ENCODE measurements around the gene ZNF646.
"Not testable (repeated sequence)": the region's sequence is repeated elsewhere in the genome, so short reads cannot be mapped to it uniquely, and the experiment has no call there.

The ZNF646 gene

GRCh38 chr16:31094424-31095120 is 20.4 kb downstream of the ZNF646 start, which contains the start of gene VKORC1:
TSS of gene VKORC1 (minus strand) at chr16:31094797. CDS start at chr16:31094729, 68 bp downstream.
- Histone ChIP-seq H3K79me2 (ENCODE audit: control insufficient read depth, insufficient read depth, low read length, unreplicated experiment) (peaks cover 38% of the 10 kb centered on the region), H2AFZ (ENCODE audit: low read length, unreplicated experiment) (peak within 1 kb of the TSS; percentile 81), H3K4me1 (ENCODE audit: control insufficient read depth, insufficient read depth, low read length, unreplicated experiment) (peaks cover 10% of the 10 kb centered on the region), H3K4me3 (ENCODE audit: low read depth, low read length) (peak within 1 kb of the TSS; percentile 93), H3K36me3 (ENCODE audit: insufficient read depth, low read length) (no peaks in the 10 kb centered on the region), H3K27ac (ENCODE audit: low read depth, low read length) (peak within 1 kb of the TSS; percentile 25), H3K27me3 (ENCODE audit: insufficient read depth, low read length) (no peaks in the 10 kb centered on the region)

- Histone ChIP-seq H3K36me3 (ENCODE audit: insufficient read depth, low read length) (no peaks in the 10 kb centered on the region), H3K79me2 (ENCODE audit: control insufficient read depth, insufficient read depth, low read length, unreplicated experiment) (no peaks in the 10 kb centered on the region), H2AFZ (ENCODE audit: low read length, unreplicated experiment) (peak overlapping the region; percentile 63), H3K4me1 (ENCODE audit: control insufficient read depth, insufficient read depth, low read length, unreplicated experiment) (peaks cover 7% of the 10 kb centered on the region), H3K27me3 (ENCODE audit: insufficient read depth, low read length) (no peaks in the 10 kb centered on the region), H3K4me3 (ENCODE audit: low read depth, low read length) (no peak overlapping the region), H3K27ac (ENCODE audit: low read depth, low read length) (peak overlapping the region; percentile 60)
These were observed 25.8 kb downstream of the ZNF646 start for GRCh38 chr16:31099860-31100638.

DNA sequence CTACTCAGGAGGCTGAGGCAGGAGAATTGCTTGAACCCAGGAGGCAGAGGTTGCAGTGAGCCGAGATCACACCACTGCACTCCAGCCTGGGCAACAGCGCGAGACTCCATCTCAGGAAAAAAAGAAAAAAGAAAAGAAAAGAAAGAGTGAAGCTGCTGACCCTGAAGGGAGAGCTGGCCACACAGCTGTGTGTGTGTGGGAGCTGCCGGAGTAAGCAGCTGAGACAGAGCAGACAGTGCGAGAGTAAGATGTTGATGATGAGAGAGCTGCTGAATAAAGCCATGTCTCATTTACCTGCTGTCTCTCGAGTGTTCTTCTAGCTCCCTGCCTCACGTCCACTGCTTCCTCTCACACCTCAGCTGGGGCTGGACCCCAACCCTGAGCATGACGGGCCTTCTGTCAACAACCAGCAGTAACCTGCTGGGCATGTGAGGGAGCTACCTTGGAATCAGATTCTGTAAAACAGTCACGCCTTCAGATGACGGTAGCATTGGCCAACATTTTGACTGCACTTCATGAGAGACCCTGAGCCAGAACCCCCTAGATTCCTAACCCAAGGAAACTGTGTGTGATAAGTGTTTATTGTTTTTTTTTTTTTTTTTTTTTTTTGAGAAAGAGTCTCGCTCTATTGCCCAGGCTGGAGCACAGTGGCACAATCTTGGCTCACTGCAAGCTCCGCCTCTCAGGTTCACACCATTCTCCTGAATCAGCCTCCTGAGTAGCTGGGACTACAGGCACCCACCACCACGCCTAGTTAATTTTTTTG is 26.8 kb downstream of the ZNF646 start:
- H3K27ac ChIP-seq (ENCODE audit: low read depth, low read length); H2AFZ ChIP-seq (ENCODE audit: low read length, unreplicated experiment): not testable (repeated sequence)

DNA sequence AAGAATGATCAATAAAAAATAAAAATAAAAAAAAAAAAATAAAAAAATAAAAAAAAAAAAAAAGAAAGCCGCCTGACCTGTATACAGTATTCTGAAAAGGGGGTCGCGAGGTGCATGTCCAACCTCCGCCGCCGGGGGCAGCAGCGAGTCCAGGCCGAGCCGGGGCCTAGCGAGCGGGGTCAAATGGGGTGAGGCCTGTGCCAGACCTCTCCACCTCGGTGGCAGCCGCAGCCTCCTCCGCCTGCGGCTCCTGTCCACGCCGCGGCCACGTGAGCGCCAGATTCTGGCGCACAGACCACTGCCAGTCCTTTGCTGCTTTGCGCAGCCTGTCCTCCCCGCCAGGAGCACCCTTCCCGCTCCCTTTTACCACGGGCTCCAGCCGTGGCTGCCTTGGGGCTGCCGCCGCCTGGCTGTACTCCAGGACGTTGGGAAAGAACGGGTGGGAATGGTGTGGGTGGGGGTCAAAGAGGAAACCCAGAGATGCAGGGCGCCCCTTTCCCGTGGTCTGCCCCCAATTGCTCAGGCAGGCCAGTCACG is 31.5 kb downstream of the ZNF646 start:
- H3K27ac ChIP-seq (ENCODE audit: low read depth, low read length) = peak overlapping the region; percentile 24; the same call in 1 of the 2 replicates
- peaks cover 16% of the 10 kb centered on the region for H3K79me2 ChIP-seq (ENCODE audit: control insufficient read depth, insufficient read depth, low read length, unreplicated experiment)
- 0 out of 2 replicates have a peak overlapping the region, but pooled peaks have one; percentile 5 for H3K4me3 ChIP-seq (ENCODE audit: low read depth, low read length)
- H3K36me3 ChIP-seq (ENCODE audit: insufficient read depth, low read length) = peaks cover 8% of the 10 kb centered on the region; the same call in 1 of the 2 replicates
- no peaks in the 10 kb centered on the region for H3K27me3 ChIP-seq (ENCODE audit: insufficient read depth, low read length)
- H2AFZ ChIP-seq (ENCODE audit: low read length, unreplicated experiment) = peak overlapping the region; percentile 79
- H3K4me1 ChIP-seq (ENCODE audit: control insufficient read depth, insufficient read depth, low read length, unreplicated experiment) = peaks cover 9% of the 10 kb centered on the region

More for the DNA sequence above, 26.8 kb downstream of the ZNF646 start:
- not testable (repeated sequence) for H3K79me2 ChIP-seq (ENCODE audit: control insufficient read depth, insufficient read depth, low read length, unreplicated experiment); H3K36me3 ChIP-seq (ENCODE audit: insufficient read depth, low read length); H3K4me3 ChIP-seq (ENCODE audit: low read depth, low read length); H3K27me3 ChIP-seq (ENCODE audit: insufficient read depth, low read length)
- peaks cover 10% of the 10 kb centered on the region for H3K4me1 ChIP-seq (ENCODE audit: control insufficient read depth, insufficient read depth, low read length, unreplicated experiment)

- Histone ChIP-seq H3K27me3 (ENCODE audit: insufficient read depth, low read length) (no peaks in the 10 kb centered on the region), H3K79me2 (ENCODE audit: control insufficient read depth, insufficient read depth, low read length, unreplicated experiment) (peaks cover 19% of the 10 kb centered on the region), H2AFZ (ENCODE audit: low read length, unreplicated experiment) (no peak overlapping the region), H3K36me3 (ENCODE audit: insufficient read depth, low read length) (peaks cover 19% of the 10 kb centered on the region; the same call in 1 of the 2 replicates), H3K4me3 (ENCODE audit: low read depth, low read length) (no peak overlapping the region), H3K4me1 (ENCODE audit: control insufficient read depth, insufficient read depth, low read length, unreplicated experiment) (peaks cover 9% of the 10 kb centered on the region), H3K27ac (ENCODE audit: low read depth, low read length) (no peak overlapping the region)
These were observed 32.6 kb downstream of the ZNF646 start for GRCh38 chr16:31106509-31107464.

DNA sequence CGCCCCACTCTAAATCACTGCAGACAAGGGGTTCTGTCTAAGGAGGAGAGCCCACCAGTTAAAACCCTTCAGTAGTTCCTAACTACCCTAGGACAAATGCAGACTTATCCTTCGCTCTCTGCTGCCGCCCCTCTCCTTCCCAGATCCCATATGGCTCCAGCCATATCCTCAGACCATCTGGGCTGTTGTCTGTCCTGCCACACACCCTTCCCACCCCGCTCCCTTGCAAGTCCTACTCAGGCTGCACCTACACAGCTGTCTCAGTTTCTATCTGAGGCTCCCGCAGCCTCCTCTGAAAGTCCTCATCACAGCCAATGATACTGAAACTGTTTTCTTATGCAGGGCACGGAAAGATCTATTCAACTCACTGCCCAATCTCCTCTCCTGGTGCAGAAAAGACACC is 33.2 kb downstream of the ZNF646 start:
- H3K36me3 ChIP-seq (ENCODE audit: insufficient read depth, low read length) = peaks cover 19% of the 10 kb centered on the region; the same call in 1 of the 2 replicates
- H3K4me1 ChIP-seq (ENCODE audit: control insufficient read depth, insufficient read depth, low read length, unreplicated experiment) = peaks cover 9% of the 10 kb centered on the region
- peaks cover 19% of the 10 kb centered on the region for H3K79me2 ChIP-seq (ENCODE audit: control insufficient read depth, insufficient read depth, low read length, unreplicated experiment)
- peak overlapping the region; percentile 88 for H3K4me3 ChIP-seq (ENCODE audit: low read depth, low read length)
- H3K27me3 ChIP-seq (ENCODE audit: insufficient read depth, low read length) = no peaks in the 10 kb centered on the region
- no peak overlapping the region for H2AFZ ChIP-seq (ENCODE audit: low read length, unreplicated experiment)
- H3K27ac ChIP-seq (ENCODE audit: low read depth, low read length) = no peak overlapping the region

DNA sequence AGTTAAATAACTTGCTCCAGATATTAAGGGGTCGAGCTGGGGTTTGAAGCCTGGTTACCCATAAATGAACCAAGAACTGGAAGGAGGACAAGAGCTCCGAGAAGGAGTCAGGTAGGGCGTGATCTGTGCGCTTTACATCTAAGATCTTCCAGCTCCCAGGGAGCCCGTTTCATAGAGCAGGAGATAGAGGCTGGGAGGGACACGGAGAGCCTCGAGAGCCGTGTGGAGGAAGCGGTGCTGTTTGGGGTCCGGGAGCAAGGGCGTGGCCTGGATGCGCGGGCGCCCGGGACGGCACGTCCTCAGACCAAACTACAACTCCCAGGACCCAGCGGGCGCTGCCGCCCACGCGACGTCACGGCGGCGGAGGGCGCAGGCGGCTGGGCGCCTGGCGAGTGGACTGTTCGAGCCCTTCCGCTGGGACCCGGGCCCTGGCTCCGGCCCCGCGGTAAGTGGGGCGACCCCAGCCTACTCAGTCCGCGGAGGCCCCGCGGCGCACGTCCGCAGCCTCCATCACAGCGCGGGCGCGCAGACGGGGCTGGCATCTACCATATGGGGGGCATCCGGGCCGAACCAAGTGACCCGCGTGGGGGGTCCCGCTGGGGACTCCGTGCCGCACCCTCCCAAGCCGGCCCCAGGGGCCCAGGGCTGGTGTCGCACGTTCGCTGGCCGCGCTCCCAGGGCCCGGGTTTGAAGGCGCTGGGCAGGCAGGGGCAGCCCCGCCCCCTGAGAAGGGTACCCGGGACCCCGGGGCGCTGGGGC is 34.0 kb downstream of the ZNF646 start, which contains the start of gene BCKDK:
Gene BCKDK, plus strand, starts transcription at position 352 of the 759 bp plus-strand sequence. CDS start 838 bp downstream, outside the sequence.
- Histone ChIP-seq H3K36me3 (ENCODE audit: insufficient read depth, low read length) (peaks cover 19% of the 10 kb centered on the region; the same call in 1 of the 2 replicates), H3K4me1 (ENCODE audit: control insufficient read depth, insufficient read depth, low read length, unreplicated experiment) (peaks cover 9% of the 10 kb centered on the region), H2AFZ (ENCODE audit: low read length, unreplicated experiment) (peak within 1 kb of the TSS; percentile 89), H3K79me2 (ENCODE audit: control insufficient read depth, insufficient read depth, low read length, unreplicated experiment) (peaks cover 19% of the 10 kb centered on the region), H3K27ac (ENCODE audit: low read depth, low read length) (no peak within 1 kb of the TSS), H3K27me3 (ENCODE audit: insufficient read depth, low read length) (no peaks in the 10 kb centered on the region), H3K4me3 (ENCODE audit: low read depth, low read length) (peak within 1 kb of the TSS; percentile 88)

- Histone ChIP-seq H3K27ac (ENCODE audit: low read depth, low read length) (no peak overlapping the region), H2AFZ (ENCODE audit: low read length, unreplicated experiment) (peak overlapping the region; percentile 89), H3K4me3 (ENCODE audit: low read depth, low read length) (peak overlapping the region; percentile 88), H3K27me3 (ENCODE audit: insufficient read depth, low read length) (no peaks in the 10 kb centered on the region), H3K4me1 (ENCODE audit: control insufficient read depth, insufficient read depth, low read length, unreplicated experiment) (peaks cover 9% of the 10 kb centered on the region), H3K36me3 (ENCODE audit: insufficient read depth, low read length) (peaks cover 19% of the 10 kb centered on the region; the same call in 1 of the 2 replicates), H3K79me2 (ENCODE audit: control insufficient read depth, insufficient read depth, low read length, unreplicated experiment) (peaks cover 19% of the 10 kb centered on the region)
These were observed 34.8 kb downstream of the ZNF646 start for GRCh38 chr16:31108794-31109558.
